ENCODE data around the gene SWAP70.

Gene SWAP70

DNA sequence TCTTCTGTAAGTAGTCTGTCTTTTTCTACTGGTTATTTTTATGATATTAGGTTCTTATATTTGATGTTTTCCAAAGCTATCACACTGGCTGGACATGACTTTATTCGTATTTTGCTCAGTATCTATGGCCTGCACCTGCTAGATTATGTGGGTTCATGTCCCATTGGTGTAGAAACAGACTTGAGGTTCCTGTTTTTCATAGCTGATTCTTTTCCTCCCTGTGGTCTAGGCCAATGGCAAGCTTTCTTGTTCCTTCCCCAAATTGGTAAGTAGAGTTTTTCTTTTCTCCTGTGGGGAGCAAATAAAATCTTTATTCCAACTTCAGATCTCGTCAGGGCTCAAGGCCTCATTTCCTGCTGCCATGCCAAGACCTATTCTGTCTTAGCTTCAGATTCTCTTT is 30.2 kb upstream of the SWAP70 start:
- H3K4me3 Mint-ChIP-seq, result no peak overlapping the region
- intact Hi-C loops (cut with micrococcal nuclease), result no loop called here
- no peaks in the 10 kb centered on the region for H3K36me3 Mint-ChIP-seq (ENCODE audit: low read depth)
- peaks cover 28% of the 10 kb centered on the region for H3K4me1 Mint-ChIP-seq (ENCODE audit: low read depth)
- no peaks in the 10 kb centered on the region for H3K9me3 Mint-ChIP-seq
- H3K27me3 Mint-ChIP-seq, result no peaks in the 10 kb centered on the region
- H3K27ac Mint-ChIP-seq, result no peak overlapping the region

DNA sequence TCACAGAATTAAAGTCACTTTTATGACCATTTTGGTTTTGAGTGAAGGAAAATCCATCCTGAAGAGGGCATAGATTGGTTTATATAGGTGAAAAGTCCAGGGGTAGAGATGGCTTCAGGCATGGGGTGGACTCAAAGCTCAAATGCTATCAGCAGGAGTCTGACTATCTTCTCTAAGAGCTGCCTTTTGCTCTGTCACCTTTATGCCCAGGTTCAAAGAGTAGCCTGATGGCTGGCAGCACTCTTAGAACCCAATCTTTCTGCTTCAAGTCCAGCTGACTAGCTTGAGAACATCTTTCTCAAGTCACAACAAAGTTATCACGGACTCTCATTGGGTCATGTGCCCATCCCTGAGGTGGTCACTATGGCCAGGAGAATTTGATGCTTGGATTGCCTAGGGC is 27.2 kb upstream of the SWAP70 start:
- intact Hi-C loops (cut with micrococcal nuclease), result no loop called here
- no peaks in the 10 kb centered on the region for H3K36me3 Mint-ChIP-seq (ENCODE audit: low read depth)
- H3K4me3 Mint-ChIP-seq, result no peak overlapping the region
- H3K9me3 Mint-ChIP-seq, result no peaks in the 10 kb centered on the region
- no peaks in the 10 kb centered on the region for H3K27me3 Mint-ChIP-seq
- no peak overlapping the region for H3K27ac Mint-ChIP-seq
- H3K4me1 Mint-ChIP-seq (ENCODE audit: low read depth), result peaks cover 35% of the 10 kb centered on the region

DNA sequence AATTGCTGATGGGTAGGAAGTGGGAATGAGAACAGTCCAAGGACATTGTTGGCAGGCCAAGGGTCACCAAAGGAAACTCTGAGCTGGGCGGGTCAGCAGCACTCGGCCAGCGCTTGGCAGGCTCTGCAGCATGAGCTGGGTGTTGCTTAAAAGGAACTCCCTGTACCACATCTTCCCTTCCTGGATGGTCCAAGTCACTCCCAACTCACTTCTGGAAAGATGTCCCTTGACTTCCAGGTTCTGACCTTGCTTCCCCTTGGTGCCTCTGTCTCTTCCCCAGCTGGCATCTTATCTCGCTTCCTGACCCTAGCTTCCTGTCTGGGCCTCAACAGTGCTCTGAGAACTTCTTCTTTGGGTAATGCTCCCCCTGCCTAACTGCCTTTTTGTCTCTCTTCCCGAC is 24.8 kb upstream of the SWAP70 start:
- peaks cover 25% of the 10 kb centered on the region for H3K4me1 Mint-ChIP-seq (ENCODE audit: low read depth)
- intact Hi-C loops (cut with micrococcal nuclease), result no loop called here
- H3K4me3 Mint-ChIP-seq, result no peak overlapping the region
- peak overlapping the region; percentile 18 for H3K27ac Mint-ChIP-seq
- no peaks in the 10 kb centered on the region for H3K36me3 Mint-ChIP-seq (ENCODE audit: low read depth)
- no peaks in the 10 kb centered on the region for H3K9me3 Mint-ChIP-seq
- no peaks in the 10 kb centered on the region for H3K27me3 Mint-ChIP-seq

GRCh38 chr11:9639985-9640384 is 23.9 kb upstream of the SWAP70 start:
- Mint-ChIP-seq H3K36me3 (ENCODE audit: low read depth) (no peaks in the 10 kb centered on the region), H3K27ac (peak overlapping the region; percentile 18), H3K27me3 (no peaks in the 10 kb centered on the region), H3K4me1 (ENCODE audit: low read depth) (peaks cover 32% of the 10 kb centered on the region), H3K4me3 (no peak overlapping the region), H3K9me3 (no peaks in the 10 kb centered on the region)
- intact Hi-C loops (cut with micrococcal nuclease), result no loop called here

GRCh38 chr11:9642894-9643293 is 21.0 kb upstream of the SWAP70 start:
- no peaks in the 10 kb centered on the region for H3K27me3 Mint-ChIP-seq
- intact Hi-C loops (cut with micrococcal nuclease), result no loop called here
- no peak overlapping the region for H3K4me3 Mint-ChIP-seq
- no peaks in the 10 kb centered on the region for H3K36me3 Mint-ChIP-seq (ENCODE audit: low read depth)
- peaks cover 1% of the 10 kb centered on the region for H3K9me3 Mint-ChIP-seq
- peaks cover 38% of the 10 kb centered on the region for H3K4me1 Mint-ChIP-seq (ENCODE audit: low read depth)
- H3K27ac Mint-ChIP-seq, result no peak overlapping the region

GRCh38 chr11:9643751-9644150 is 20.1 kb upstream of the SWAP70 start:
- Mint-ChIP-seq H3K4me1 (ENCODE audit: low read depth) (peaks cover 42% of the 10 kb centered on the region), H3K27ac (no peak overlapping the region), H3K9me3 (peaks cover 9% of the 10 kb centered on the region), H3K36me3 (ENCODE audit: low read depth) (peaks cover 6% of the 10 kb centered on the region), H3K27me3 (no peaks in the 10 kb centered on the region), H3K4me3 (no peak overlapping the region)
- intact Hi-C loops (cut with micrococcal nuclease), result no loop called here

GRCh38 chr11:9645881-9646280 is 18.0 kb upstream of the SWAP70 start:
- peaks cover 9% of the 10 kb centered on the region for H3K9me3 Mint-ChIP-seq
- intact Hi-C loops (cut with micrococcal nuclease), result no loop called here
- peaks cover 24% of the 10 kb centered on the region for H3K4me1 Mint-ChIP-seq (ENCODE audit: low read depth)
- H3K27me3 Mint-ChIP-seq, result no peaks in the 10 kb centered on the region
- H3K36me3 Mint-ChIP-seq (ENCODE audit: low read depth), result peaks cover 6% of the 10 kb centered on the region
- no peak overlapping the region for H3K27ac Mint-ChIP-seq
- H3K4me3 Mint-ChIP-seq, result no peak overlapping the region

GRCh38 chr11:9646324-9646723 is 17.6 kb upstream of the SWAP70 start:
- no peak overlapping the region for H3K27ac Mint-ChIP-seq
- no peak overlapping the region for H3K4me3 Mint-ChIP-seq
- H3K27me3 Mint-ChIP-seq, result no peaks in the 10 kb centered on the region
- H3K36me3 Mint-ChIP-seq (ENCODE audit: low read depth), result peaks cover 6% of the 10 kb centered on the region
- peaks cover 23% of the 10 kb centered on the region for H3K4me1 Mint-ChIP-seq (ENCODE audit: low read depth)
- peaks cover 9% of the 10 kb centered on the region for H3K9me3 Mint-ChIP-seq
- intact Hi-C loops (cut with micrococcal nuclease), result no loop called here

DNA sequence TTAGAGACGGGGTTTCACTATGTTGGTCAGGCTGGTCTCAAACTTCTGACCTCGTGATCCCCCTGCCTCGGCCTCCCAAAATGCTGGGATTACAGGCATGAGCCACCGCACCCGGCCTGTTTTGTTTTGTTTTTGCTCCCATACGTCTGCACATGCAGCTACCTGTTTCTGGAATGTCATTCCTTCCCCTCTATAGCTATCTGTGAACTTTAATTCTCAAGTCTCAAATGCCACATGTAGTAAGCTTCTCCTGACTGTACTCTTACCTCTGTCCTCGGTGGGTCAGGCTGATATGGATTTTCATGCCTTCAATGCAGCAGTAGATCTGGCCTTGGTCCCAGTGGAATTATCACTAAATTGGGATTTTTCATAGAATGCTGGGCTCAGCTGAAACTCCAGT is 12.4 kb upstream of the SWAP70 start:
- peaks cover 16% of the 10 kb centered on the region for H3K4me1 Mint-ChIP-seq (ENCODE audit: low read depth)
- peaks cover 9% of the 10 kb centered on the region for H3K9me3 Mint-ChIP-seq
- no peak overlapping the region for H3K27ac Mint-ChIP-seq
- H3K4me3 Mint-ChIP-seq, result no peak overlapping the region
- intact Hi-C loops (cut with micrococcal nuclease), result no loop called here
- no peaks in the 10 kb centered on the region for H3K27me3 Mint-ChIP-seq
- H3K36me3 Mint-ChIP-seq (ENCODE audit: low read depth), result peaks cover 6% of the 10 kb centered on the region

GRCh38 chr11:9651899-9652748 is 11.8 kb upstream of the SWAP70 start:
- H3K4me3 Mint-ChIP-seq, result no peak overlapping the region
- H3K9me3 Mint-ChIP-seq, result peaks cover 9% of the 10 kb centered on the region
- H3K27ac Mint-ChIP-seq, result no peak overlapping the region
- intact Hi-C loops (cut with micrococcal nuclease), result no loop called here
- no peaks in the 10 kb centered on the region for H3K27me3 Mint-ChIP-seq
- peaks cover 6% of the 10 kb centered on the region for H3K36me3 Mint-ChIP-seq (ENCODE audit: low read depth)
- peaks cover 16% of the 10 kb centered on the region for H3K4me1 Mint-ChIP-seq (ENCODE audit: low read depth)

DNA sequence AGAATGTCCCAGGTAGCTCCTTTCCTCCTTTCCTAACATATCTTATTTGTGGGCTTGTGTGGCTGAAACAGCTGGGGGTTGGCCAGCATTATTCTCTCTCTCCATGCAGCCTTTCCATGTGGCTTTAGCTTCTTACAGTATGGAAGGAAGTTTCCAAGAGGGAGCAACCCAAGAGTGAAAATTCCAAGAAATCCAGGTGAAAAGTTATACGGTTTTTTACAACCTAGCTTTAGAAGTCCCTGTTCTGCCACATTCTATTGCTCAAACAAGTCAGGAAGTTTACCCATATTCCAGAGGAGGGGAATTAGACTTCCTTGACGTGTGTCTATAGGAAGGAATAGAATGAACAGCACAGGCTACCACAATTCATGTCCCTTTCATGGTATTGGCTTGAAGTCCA is 10.0 kb upstream of the SWAP70 start:
- no peaks in the 10 kb centered on the region for H3K36me3 Mint-ChIP-seq (ENCODE audit: low read depth)
- H3K27me3 Mint-ChIP-seq, result no peaks in the 10 kb centered on the region
- H3K4me1 Mint-ChIP-seq (ENCODE audit: low read depth), result peaks cover 9% of the 10 kb centered on the region
- H3K27ac Mint-ChIP-seq, result no peak overlapping the region
- intact Hi-C loops (cut with micrococcal nuclease), result no loop called here
- no peaks in the 10 kb centered on the region for H3K9me3 Mint-ChIP-seq
- no peak overlapping the region for H3K4me3 Mint-ChIP-seq

DNA sequence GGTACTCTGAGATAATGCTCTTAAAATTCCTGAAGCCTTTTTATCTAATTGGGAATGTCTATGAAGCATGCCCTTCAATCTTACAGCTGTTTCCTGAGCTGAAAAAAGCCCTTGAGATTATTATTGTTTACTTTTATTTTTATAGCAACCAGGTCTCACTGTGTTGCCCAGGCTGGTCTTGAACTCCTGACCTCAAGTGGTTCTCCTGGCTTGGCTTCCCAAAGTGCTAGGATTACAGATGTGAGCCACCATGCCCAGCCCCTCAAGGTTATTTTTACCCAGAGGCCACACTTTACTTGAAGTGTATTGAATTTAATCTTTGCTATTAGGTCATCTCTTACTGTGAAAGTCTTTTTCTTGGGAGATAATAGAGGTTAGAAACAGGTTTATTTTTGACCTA is 7.0 kb upstream of the SWAP70 start:
- intact Hi-C loops (cut with micrococcal nuclease), result no loop called here
- Mint-ChIP-seq H3K27me3 (no peaks in the 10 kb centered on the region), H3K27ac (no peak overlapping the region), H3K4me1 (ENCODE audit: low read depth) (peaks cover 24% of the 10 kb centered on the region), H3K36me3 (ENCODE audit: low read depth) (no peaks in the 10 kb centered on the region), H3K9me3 (no peaks in the 10 kb centered on the region), H3K4me3 (no peak overlapping the region)

GRCh38 chr11:9657531-9657930 is 6.3 kb upstream of the SWAP70 start:
- intact Hi-C loops (cut with micrococcal nuclease), result no loop called here
- H3K36me3 Mint-ChIP-seq (ENCODE audit: low read depth), result no peaks in the 10 kb centered on the region
- no peaks in the 10 kb centered on the region for H3K9me3 Mint-ChIP-seq
- no peak overlapping the region for H3K27ac Mint-ChIP-seq
- H3K27me3 Mint-ChIP-seq, result no peaks in the 10 kb centered on the region
- peaks cover 30% of the 10 kb centered on the region for H3K4me1 Mint-ChIP-seq (ENCODE audit: low read depth)
- H3K4me3 Mint-ChIP-seq, result no peak overlapping the region

GRCh38 chr11:9660886-9661285 is 3.0 kb upstream of the SWAP70 start:
- intact Hi-C loops (cut with micrococcal nuclease), result loop anchor here (5.0 to 10.0 kb wide), 2 partner anchors 54 to 86 kb away; no protein-coding TSS in a partner anchor
- Mint-ChIP-seq H3K4me3 (no peak overlapping the region), H3K27ac (peak overlapping the region; percentile 94), H3K9me3 (peaks cover 5% of the 10 kb centered on the region), H3K4me1 (ENCODE audit: low read depth) (peaks cover 50% of the 10 kb centered on the region), H3K36me3 (ENCODE audit: low read depth) (peaks cover 20% of the 10 kb centered on the region), H3K27me3 (no peaks in the 10 kb centered on the region)

- Mint-ChIP-seq H3K4me1 (ENCODE audit: low read depth) (peaks cover 56% of the 10 kb centered on the region), H3K9me3 (peaks cover 10% of the 10 kb centered on the region), H3K27ac (peak overlapping the region; percentile 94), H3K27me3 (no peaks in the 10 kb centered on the region), H3K4me3 (peak overlapping the region; percentile 45), H3K36me3 (ENCODE audit: low read depth) (peaks cover 30% of the 10 kb centered on the region)
- intact Hi-C loops (cut with micrococcal nuclease), result loop anchor here (5.0 to 10.0 kb wide), 2 partner anchors 53 to 85 kb away; no protein-coding TSS in a partner anchor
These were observed 1.6 kb upstream of the SWAP70 start for GRCh38 chr11:9662273-9662672.
